MCF 10A (cell line): ENCODE results near the gene SEMA6B. TPM values are rescaled to one million over a fixed set of nuclear protein-coding genes. Genes with fewer than 3 reads are reported as not detected.
A peak's percentile ranks its signal among the peaks of the same experiment; 100 is the strongest.

ENCODE experiments used
- BruUV-seq: library from RNA; stranded (reverse); fragments of 400-500 nt; replicated peaks from 2 replicates; lab custom pipeline; 2021; lab: Mats Ljungman, UMichigan
- CTCF ChIA-PET: fragments of 300-600 bp; sonication (Branson Sonifier 250); formaldehyde crosslinking; extraction: SDS; loops from one replicate; lab custom pipeline; 2021; ENCODE audit warnings: antibody characterized with exemption, inconsistent platforms; lab: Yijun Ruan, JAX
- POLR2A ChIA-PET: fragments of 300-600, 350-650 bp; sonication (Branson Sonifier 250); formaldehyde crosslinking; extraction: SDS; loops from one replicate; lab custom pipeline; 2020; ENCODE audit warnings: antibody characterized with exemption, inconsistent platforms; lab: Yijun Ruan, JAX
- DNase-seq: peaks from one replicate; pipeline ENCODE4 v3.0.0-alpha.2; 2018; ENCODE audit not compliant: unreplicated experiment
- H3K27ac Mint-ChIP-seq: one replicate; pipeline ENCODE4 v1.8.0; 2022; ENCODE audit warnings: mild to moderate bottlenecking, low read depth, mixed read lengths; ENCODE audit not compliant: unreplicated experiment
- H3K27me3 Mint-ChIP-seq: one replicate; pipeline ENCODE4 v1.8.0; 2022; ENCODE audit warnings: mixed read lengths; ENCODE audit not compliant: insufficient read depth, unreplicated experiment
- H3K36me3 Mint-ChIP-seq: one replicate; pipeline ENCODE4 v1.8.0; 2022; ENCODE audit warnings: mild to moderate bottlenecking, moderate library complexity, mixed read lengths; ENCODE audit not compliant: insufficient read depth, unreplicated experiment
- H3K4me1 Mint-ChIP-seq: one replicate; pipeline ENCODE4 v1.8.0; 2022; ENCODE audit warnings: mixed read lengths; ENCODE audit not compliant: insufficient read depth, unreplicated experiment
- H3K4me3 Mint-ChIP-seq: one replicate; pipeline ENCODE4 v1.8.0; 2022; ENCODE audit warnings: mild to moderate bottlenecking, moderate library complexity, mixed read lengths; ENCODE audit not compliant: unreplicated experiment
- H3K9me3 Mint-ChIP-seq: one replicate; pipeline ENCODE4 v1.8.0; 2022; ENCODE audit warnings: mixed read lengths; ENCODE audit not compliant: unreplicated experiment
- intact Hi-C: fragments of 100-400 bp; cut with micrococcal nuclease; formaldehyde crosslinking; loops from 2 replicates; pipeline ENCODE4 v1.14.1; 2022
- total RNA-seq: library from RNA; stranded (reverse); gene quantifications from 2 replicates; pipeline ENCODE4 v1.2.3, GENCODE V29; 2022
- TF ChIP-seq, protein P1 (sequence below): fragments of 200-600 bp; IDR thresholded peaks from one replicate; pipeline ENCODE4 v1.8.0; 2022; ENCODE audit warnings: antibody characterized with exemption, mild to moderate bottlenecking; ENCODE audit not compliant: unreplicated experiment

Gene SEMA6B
- total RNA-seq, 1 experiment from 2014 or later: 0.54 TPM

DNA sequence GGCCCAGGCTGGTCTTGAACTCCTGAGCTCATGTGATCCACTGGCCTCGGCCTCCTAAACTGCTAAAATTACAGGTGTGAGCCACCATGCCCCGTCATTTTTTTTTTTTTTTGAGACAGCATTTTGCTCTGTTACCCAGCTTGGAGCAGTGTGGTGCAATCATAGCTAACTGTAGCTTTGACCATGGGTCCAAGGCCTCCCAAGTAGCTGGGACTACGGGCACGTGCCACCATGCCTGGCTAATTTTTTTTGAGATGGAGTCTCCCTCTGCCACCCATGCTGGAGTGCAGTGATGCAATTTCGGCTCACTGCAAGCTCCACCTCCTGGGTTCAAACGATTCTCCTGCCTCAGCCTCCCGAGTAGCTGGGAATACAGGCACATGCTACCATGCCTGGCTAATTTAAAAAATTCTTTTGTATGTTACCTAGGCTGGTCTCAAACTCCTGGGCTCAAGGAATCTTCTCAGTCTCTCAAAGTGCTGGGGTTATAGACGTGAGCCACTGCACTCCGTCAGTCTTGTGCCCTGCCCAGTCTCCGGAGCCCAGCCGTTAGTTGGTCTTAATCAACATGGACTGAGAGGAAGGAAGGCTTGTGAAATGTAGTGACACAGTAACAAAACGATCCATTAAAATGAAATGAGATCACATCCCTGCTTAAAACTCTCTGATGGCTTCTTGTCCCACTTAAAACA lies 18.2 kb downstream of the SEMA6B start:
- DNase-seq: no peak
- Mint-ChIP-seq H3K4me1 (no peaks in the 10 kb centered on the region), H3K4me3 (no peak overlapping the region), H3K27ac (no peak overlapping the region), H3K27me3 (no peaks in the 10 kb centered on the region), H3K36me3 (peaks cover 6% of the 10 kb centered on the region), H3K9me3 (no peaks in the 10 kb centered on the region)
- BruUV-seq: no TSS peak
- TF ChIP-seq, protein P1, sequence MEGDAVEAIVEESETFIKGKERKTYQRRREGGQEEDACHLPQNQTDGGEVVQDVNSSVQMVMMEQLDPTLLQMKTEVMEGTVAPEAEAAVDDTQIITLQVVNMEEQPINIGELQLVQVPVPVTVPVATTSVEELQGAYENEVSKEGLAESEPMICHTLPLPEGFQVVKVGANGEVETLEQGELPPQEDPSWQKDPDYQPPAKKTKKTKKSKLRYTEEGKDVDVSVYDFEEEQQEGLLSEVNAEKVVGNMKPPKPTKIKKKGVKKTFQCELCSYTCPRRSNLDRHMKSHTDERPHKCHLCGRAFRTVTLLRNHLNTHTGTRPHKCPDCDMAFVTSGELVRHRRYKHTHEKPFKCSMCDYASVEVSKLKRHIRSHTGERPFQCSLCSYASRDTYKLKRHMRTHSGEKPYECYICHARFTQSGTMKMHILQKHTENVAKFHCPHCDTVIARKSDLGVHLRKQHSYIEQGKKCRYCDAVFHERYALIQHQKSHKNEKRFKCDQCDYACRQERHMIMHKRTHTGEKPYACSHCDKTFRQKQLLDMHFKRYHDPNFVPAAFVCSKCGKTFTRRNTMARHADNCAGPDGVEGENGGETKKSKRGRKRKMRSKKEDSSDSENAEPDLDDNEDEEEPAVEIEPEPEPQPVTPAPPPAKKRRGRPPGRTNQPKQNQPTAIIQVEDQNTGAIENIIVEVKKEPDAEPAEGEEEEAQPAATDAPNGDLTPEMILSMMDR: no peak
- POLR2A ChIA-PET: interaction anchor here (0.9 kb wide), 1 partner anchor 13 kb away, joined by 3 read pairs; no protein-coding TSS in a partner anchor
- intact Hi-C loops: no loop called here
- CTCF ChIA-PET: interaction anchor here (0.6 to 3.4 kb wide), 4 partner anchors 17 to 287 kb away, joined by 3 to 21 read pairs (median 4); no protein-coding TSS in a partner anchor

- no peak within 1 kb of the TSS for H3K27ac Mint-ChIP-seq
- H3K36me3 Mint-ChIP-seq: peaks cover 6% of the 10 kb centered on the region
- ChIA-PET POLR2A (interaction anchor here (0.8 to 0.9 kb wide), 2 partner anchors 11 to 23 kb away, joined by 3 to 6 read pairs; no protein-coding TSS in a partner anchor), CTCF (interaction anchor here (0.7 to 3.4 kb wide), 3 partner anchors 16 to 94 kb away, joined by 4 to 21 read pairs (median 5); no protein-coding TSS in a partner anchor)
- H3K4me1 Mint-ChIP-seq: no peaks in the 10 kb centered on the region
- intact Hi-C loops: no loop called here
- no peaks in the 10 kb centered on the region for H3K9me3 Mint-ChIP-seq
- TF ChIP-seq, protein P1: no peak
- no peak within 1 kb of the TSS for H3K4me3 Mint-ChIP-seq
- BruUV-seq: no TSS peak
- no peaks in the 10 kb centered on the region for H3K27me3 Mint-ChIP-seq
- DNase-seq: peak; percentile 69
Observed at GRCh38 chr19:4539693-4540581, 19.5 kb downstream of the SEMA6B start, which contains the start of gene LRG1. Gene LRG1, minus strand, starts transcription at chr19:4540036. Its CDS starts 23 bp downstream, at chr19:4540013.

DNA sequence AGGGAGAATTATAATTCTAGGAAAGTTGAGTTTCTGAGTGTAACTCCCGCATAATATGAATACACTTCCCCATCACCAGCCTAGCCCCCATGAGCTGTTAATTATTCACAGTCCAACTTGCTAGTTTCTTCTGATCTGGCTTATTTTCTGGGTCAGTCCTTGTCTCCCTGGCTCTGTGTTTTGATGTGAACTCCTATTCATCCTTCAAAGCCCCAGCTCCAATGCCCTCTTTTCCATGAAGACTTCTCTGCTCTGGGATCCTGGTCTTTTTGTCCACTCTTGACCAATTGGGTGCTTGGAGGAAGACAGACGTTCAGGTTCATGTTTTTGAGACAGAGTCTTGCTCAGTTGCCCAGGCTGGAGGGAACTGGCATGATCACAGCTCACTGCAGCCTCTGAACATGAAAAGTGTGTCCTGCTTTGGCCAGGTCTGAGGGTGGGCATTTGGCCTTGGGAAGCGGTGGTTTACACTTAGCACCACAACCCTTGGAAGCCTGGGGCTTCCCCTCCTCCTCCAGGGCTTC lies 20.3 kb downstream of the SEMA6B start:
- no peak for DNase-seq
- CTCF ChIA-PET: interaction anchor here (1.8 to 3.4 kb wide), 2 partner anchors 7 to 15 kb away, joined by 5 to 21 read pairs; no protein-coding TSS in a partner anchor
- no TSS peak for BruUV-seq
- TF ChIP-seq, protein P1: no peak
- H3K36me3 Mint-ChIP-seq: no peaks in the 10 kb centered on the region
- no peaks in the 10 kb centered on the region for H3K4me1 Mint-ChIP-seq
- no peaks in the 10 kb centered on the region for H3K27me3 Mint-ChIP-seq
- no peaks in the 10 kb centered on the region for H3K9me3 Mint-ChIP-seq
- no peak overlapping the region for H3K27ac Mint-ChIP-seq
- POLR2A ChIA-PET: interaction anchor here (0.6 kb wide), 1 partner anchor 68 kb away, joined by 3 read pairs; no protein-coding TSS in a partner anchor
- no peak overlapping the region for H3K4me3 Mint-ChIP-seq
- intact Hi-C loops: no loop called here
